WI38 (cell line): ENCODE results near the gene TCF3.

Experiments
- H3K4me3 ChIP-seq: 2 replicates; pipeline ENCODE4 v1.5.1; 2011; ENCODE audit warnings: low read depth, mild to moderate bottlenecking, control low read depth, low read length
- CTCF ChIP-seq: IDR thresholded peaks from 2 replicates; pipeline ENCODE4 v1.5.1; 2012; ENCODE audit warnings: low read depth, mild to moderate bottlenecking, control low read depth, low read length

TCF3 gene

GRCh38 chr19:1622007-1622406 is 30.4 kb downstream of the TCF3 start:
- TF ChIP-seq CTCF, result no peak
- H3K4me3 ChIP-seq, result no peak overlapping the region

- TF ChIP-seq CTCF, result no peak
- H3K4me3 ChIP-seq, result no peak overlapping the region
Measured at GRCh38 chr19:1621574-1621973, 30.8 kb downstream of the TCF3 start.

GRCh38 chr19:1621021-1621420 is 31.4 kb downstream of the TCF3 start:
- TF ChIP-seq CTCF, result no peak
- H3K4me3 ChIP-seq, result no peak overlapping the region

GRCh38 chr19:1620502-1620901 is 31.9 kb downstream of the TCF3 start:
- H3K4me3 ChIP-seq, result no peak overlapping the region
- no peak for TF ChIP-seq CTCF

GRCh38 chr19:1619703-1620102 is 32.7 kb downstream of the TCF3 start:
- no peak overlapping the region for H3K4me3 ChIP-seq

GRCh38 chr19:1619094-1619439 is 33.3 kb downstream of the TCF3 start:
- TF ChIP-seq CTCF, result no peak
- no peak overlapping the region for H3K4me3 ChIP-seq

More at GRCh38 chr19:1619703-1620102, 32.7 kb downstream of the TCF3 start:
- no peak for TF ChIP-seq CTCF

- no peak for TF ChIP-seq CTCF
- H3K4me3 ChIP-seq, result no peak overlapping the region
Measured at GRCh38 chr19:1618157-1619093, 34.0 kb downstream of the TCF3 start.
